Hepatocyte (in vitro differentiated cells): ENCODE results near the gene MFAP5.

ENCODE experiments used
- EZH2 ChIP-seq: fragments of 200-600 bp; sonication (generic); IDR thresholded peaks from 2 replicates; pipeline ENCODE4 v1.6.1; 2016; ENCODE audit warnings: antibody characterized with exemption, mild to moderate bottlenecking, borderline replicate concordance
- TF ChIP-seq, protein P1 (sequence below): fragments of 200-600 bp; sonication (generic); IDR thresholded peaks from 2 replicates; pipeline ENCODE4 v1.5.1; 2016; ENCODE audit warnings: antibody characterized with exemption, mild to moderate bottlenecking; ENCODE audit not compliant: poor library complexity

GRCh38 chr12:8609061-8609570 is 53.5 kb downstream of the MFAP5 start:
- TF ChIP-seq, protein P1, sequence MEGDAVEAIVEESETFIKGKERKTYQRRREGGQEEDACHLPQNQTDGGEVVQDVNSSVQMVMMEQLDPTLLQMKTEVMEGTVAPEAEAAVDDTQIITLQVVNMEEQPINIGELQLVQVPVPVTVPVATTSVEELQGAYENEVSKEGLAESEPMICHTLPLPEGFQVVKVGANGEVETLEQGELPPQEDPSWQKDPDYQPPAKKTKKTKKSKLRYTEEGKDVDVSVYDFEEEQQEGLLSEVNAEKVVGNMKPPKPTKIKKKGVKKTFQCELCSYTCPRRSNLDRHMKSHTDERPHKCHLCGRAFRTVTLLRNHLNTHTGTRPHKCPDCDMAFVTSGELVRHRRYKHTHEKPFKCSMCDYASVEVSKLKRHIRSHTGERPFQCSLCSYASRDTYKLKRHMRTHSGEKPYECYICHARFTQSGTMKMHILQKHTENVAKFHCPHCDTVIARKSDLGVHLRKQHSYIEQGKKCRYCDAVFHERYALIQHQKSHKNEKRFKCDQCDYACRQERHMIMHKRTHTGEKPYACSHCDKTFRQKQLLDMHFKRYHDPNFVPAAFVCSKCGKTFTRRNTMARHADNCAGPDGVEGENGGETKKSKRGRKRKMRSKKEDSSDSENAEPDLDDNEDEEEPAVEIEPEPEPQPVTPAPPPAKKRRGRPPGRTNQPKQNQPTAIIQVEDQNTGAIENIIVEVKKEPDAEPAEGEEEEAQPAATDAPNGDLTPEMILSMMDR: peak; percentile 76
- TF ChIP-seq EZH2: no peak
